Inflammatory macrophage (primary cell): Measurements from ENCODE around the gene RINL.
A peak's percentile ranks its signal among the peaks of the same experiment; 100 is the strongest.

Experiments used
- DNase-seq, 2 donors: peaks; one replicate each; pipeline ENCODE4 v3.0.0-alpha.2; 2020 to 2022

Gene RINL

DNA sequence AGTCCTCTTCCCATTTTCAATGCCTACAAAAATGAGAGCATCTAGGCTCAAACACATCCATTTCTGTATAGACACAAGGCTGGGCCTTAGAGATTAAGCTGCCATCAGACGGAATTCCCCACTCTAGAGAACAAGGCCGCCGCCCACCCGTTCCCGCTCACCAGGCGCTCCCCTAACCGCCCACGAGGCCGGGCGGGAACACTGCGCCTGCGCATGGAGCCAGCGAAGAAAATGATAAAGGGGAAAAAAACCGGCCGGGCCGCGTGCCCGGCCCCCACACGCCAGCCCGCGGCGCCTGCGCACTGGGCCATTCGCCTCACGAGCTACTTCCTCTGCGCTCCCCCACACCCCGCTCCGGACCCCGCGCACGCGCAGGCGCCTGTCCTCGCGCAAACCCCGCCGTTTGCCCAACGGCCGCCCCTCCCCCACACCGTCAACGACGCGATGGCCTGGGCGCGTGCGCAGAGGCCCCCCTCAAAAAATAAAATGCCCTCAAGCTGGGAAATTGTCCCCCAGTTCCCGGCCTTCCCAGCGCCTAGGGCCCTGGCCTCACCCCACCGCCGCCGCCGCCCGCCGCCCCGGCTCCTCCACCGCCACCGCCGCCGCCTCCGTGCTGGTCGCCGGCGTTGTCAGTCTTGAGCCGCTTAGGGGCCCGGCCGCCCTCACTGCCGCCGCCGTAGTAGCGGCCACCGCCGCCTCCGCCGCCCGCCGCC is 28.8 kb downstream of the RINL start:
- peak; percentile 98 to 99 for DNase-seq

DNA sequence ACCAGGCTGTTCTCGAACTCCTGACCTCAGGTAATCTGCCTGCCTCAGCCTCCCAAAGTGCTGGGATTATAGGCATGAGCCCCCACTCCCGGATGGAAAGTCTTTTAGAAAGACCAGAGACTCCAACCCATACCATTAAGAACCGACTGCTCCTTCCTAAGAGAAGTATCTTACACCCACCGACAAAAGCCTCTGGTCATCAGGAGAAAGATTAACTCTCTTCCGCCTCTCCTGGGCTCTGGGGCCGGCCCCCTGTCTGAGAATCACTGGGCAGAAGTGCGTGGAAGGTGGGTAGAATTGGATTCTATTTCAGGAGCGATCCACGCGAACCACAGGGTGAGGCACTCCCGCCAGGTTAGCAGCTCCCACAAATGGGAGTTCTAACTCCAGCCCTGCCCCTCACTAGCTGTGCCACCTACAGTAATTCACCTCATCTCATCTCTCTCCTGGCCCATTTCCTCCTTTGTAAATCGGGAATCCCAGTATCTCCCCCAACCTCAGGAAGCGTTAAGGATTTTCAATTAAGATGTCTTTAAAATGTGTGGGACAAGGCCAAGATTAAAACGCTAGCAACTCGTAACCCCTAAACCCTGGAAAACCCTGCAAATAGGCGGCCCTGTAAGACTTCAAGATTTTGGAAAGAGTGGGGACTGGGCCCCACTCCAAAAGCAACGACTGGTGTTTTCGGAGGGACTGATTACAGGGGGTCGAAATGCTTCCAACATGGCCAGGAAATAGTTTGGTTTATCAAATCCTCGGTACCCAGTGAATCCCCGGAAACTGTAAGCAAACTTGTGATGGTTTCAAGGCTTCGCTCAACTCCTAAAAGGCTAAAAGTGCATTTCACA is 29.6 kb downstream of the RINL start:
- no peak for DNase-seq

DNA sequence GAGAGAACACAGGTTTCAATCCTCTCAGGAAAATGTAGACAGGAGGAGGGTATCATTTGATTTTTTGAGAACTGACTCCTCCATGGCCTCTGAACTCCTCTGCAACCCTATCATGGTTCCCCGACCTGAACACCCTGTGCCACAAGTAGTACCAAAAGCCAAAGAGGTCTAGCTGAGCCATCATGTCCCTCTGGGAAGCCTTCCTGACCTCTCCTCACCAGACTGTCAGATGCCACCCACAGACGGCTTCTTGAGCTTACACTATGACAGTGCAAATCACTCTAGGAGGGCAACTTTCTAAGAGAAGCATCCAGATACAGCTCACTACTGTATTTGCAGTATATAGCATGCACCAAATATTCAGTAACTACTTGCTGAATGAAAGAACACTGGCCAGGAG is 32.0 kb downstream of the RINL start:
- no peak for DNase-seq

DNA sequence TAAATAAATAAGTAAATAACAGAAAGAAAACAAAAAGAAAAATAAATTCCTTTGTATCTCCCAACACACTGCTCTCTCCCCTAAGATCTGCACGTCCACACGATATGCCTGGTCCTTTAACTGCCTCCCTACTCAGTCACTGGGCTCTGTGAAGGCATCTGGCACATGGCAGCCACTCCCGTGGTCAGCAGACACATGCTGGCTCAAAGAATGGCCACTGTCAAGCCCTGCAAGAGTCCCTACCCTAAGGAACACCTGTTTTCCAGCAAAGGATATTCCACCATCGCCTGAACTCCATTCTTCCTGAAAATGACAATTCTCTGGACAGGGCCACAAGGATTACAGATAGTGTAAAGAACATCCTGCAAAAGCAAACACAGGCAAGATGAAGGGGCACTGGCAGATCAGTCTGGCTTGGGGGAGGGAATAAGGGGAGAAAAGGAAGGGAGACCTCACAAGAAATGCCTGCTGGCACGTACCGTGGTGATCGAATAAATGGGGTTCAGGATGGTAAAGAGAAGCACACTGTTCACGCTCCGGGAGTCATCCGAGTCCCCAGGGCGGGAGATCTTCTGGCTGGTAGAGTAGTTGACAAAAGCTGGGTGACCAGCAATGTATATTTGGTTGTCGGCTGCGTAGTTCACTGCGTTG is 32.6 kb downstream of the RINL start:
- no peak for DNase-seq

DNA sequence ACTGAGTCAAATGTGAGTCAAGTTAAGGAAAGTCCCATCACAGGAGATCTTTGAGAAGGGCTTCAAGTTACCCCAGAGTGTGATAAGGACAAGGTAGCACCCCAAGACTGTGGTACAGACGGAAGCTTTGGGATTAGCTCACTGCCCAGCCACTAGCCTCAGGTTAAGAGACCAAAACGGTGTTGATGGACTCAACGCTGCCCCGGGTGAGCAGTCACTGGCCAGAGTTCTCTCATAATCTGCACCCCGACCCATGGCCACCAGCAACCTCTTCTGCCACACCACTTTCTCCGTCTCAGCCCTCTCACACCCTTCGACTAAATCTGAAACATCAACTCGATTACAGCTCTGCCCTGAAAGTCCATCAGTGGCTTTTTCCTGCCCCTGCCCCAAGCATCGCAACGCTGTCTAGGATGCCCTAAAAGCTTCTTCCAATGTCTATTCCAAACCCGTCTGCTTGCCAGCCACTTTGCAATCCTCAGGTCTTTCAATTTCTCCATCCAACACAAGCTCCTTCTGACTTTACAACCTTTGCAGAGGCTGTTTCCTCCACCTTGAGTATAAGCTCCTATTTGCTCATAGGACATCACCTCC is 33.9 kb downstream of the RINL start:
- no peak for DNase-seq

DNA sequence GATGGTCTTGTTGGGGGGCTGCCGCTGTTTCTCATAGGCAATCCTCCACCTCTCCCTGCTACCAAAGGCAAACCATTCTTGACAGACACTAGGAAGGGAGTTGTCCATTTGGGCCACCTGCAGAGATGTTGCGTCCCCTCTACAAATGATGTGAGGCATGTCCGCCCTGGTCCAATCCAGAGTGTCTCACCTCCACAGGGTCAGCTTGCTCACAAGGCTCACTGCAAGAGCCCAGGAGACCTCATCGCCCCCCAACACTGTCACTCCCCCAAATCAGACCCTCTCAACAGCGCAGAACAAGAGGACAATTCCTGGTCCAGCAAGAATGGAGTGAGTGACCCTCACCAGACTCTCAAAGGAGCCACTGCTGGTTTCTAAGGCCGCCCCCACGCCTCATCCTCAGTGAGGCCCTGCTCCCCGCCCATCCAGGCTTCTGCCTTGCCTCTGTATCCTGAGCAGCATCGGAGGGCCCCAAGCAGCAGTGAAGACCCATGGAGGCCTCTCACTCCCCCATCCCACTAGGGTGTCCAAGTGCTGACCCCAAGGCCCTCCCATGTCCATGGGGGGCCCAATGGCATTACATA is 34.8 kb downstream of the RINL start:
- DNase-seq = no peak

DNA sequence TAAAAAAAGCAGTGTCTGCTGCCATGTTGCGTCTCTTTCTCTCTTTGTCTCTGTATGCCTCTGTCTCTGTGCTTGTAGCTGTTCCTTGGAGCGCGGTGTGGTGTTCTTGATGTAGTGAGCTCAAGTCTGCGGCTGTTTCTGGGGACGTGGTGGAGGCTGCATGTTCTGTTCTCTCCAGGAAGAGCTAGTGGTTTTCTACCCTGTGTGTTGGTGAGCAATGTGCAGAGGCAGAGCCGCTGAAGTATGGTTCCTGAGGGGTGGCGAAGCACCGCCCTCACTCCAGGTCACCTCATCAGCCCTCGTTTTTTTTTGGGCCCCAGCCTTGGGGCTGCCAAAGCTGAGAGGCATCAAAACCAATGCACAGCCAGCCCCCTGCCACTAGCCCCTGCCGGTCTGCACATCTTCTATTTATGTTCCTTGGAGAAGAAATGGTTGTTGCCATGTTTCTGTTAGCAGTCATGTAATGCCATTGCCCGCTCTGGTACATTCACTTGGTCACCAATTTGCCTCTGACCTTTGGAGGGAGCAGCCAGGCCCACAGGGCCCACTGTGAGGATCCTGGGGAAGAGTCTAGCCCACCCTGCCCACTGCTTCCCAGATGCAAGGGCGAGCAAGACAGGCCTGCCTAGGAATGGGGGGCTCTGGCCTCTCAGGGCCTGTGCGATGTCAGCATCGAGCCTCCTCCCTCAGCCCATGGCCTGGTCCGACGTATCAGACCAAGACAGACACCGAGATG is 35.5 kb downstream of the RINL start:
- no peak for DNase-seq

DNA sequence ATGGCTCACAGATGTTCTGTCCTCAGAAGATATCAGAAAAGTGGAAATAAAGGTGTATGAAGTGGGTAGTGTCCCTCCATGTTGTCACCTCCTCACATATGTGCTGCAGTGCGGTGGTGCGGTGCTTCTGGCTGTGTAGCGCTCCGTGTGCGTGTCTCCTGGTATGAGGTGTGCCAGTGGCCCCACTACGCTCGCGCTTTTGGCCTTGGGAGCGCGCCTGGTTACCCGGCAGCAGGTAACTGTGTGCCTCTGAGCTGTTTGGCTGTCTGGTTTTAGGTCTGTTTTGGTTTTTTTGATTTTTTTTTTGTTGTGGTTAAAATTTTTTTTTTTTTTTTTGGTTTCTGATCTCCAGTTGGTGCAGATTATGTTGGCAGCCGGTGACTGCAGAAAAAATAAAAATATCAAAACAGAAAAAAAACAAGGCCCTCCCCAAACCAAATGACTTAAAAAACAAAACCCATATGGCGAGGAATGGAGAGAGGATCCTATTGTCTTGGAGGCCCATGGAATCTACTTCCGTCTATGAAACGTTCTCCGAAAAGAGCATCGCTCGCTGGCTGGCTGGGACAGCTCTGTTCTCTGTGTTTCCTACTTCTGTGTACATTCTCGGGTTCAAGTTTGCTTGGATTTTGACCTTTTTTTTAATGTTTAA is 36.2 kb downstream of the RINL start:
- no peak for DNase-seq

DNA sequence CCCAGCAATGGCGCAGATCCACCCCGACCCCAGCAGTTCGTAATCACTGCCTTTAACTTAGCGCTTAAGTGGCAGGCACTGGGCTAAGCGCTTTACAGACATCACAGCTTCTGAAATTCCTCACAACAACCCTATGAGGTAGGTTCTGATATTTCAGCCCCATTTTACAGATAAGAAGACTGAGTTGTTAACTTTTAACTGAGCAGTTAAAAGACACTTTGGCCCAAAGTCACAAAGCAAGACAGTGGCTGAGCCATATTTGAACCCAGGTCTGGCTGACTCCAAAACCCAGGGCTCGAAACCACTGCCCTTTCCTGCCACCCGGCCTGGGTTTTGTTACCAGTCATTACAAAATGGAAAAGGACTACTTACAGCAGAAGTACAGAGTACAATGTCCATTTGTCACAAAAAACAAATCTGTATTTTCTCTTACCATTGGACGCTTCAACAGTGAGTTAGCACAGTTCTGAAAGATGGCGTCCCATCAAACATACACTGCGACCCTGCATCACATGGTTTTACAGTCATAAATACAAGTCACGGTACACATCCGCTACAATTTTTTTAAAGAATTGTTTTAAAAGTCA is 36.8 kb downstream of the RINL start:
- DNase-seq = no peak

DNA sequence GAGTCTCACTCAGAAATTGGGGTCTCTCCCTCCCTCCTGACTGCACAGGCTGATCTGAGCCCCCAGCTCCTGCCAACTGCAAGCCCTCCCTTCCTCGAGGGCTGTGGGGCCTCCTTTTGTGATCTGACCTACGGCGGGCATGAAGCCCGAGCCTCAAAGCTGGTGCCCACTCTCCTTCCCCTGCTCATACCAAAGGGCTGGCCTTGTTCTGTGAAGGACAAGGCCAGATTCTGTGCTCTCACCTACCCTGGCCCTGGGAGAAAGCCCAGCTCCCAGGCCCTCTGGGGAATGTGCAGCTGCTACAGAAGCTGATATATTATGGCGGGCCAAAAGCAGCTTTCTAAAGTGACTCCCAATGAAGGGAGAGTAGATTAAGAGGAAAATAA is 37.5 kb downstream of the RINL start:
- DNase-seq = no peak

DNA sequence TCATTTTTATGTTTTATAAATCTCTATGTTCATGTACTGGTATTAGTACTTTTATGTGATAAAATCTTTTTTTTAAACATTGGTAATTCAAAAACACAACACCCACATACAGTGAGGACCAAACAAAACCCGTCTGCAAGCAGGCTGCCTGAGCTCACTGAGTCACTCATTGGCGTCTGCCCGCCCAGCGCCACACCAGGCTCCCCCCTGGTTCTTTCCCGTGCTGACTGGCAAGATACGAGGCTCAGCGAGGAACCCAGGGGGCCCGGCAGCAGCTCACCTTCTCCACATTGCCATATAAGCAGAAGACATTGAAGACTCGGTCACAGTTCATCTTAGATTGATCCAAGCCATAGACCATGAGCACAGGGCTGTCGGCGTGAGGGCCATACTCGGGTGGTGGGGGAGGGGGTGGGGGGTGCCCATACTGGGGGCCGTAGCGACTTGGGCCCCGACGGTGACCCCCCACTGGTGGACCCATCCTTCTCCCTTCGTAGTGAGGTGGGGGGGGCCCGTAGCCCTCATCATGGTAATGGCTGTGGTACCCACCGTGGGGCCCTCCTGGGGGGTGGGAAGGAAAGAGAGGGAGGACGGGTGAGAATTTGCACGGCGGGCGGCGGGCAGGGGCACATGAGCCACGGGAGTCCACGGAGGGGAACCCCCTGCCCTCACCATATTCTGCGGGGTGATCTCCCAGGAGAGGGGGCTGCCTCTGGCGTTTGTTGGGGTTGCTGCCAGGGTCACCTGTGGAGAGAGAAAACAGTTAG is 38.1 kb downstream of the RINL start:
- no peak for DNase-seq

DNA sequence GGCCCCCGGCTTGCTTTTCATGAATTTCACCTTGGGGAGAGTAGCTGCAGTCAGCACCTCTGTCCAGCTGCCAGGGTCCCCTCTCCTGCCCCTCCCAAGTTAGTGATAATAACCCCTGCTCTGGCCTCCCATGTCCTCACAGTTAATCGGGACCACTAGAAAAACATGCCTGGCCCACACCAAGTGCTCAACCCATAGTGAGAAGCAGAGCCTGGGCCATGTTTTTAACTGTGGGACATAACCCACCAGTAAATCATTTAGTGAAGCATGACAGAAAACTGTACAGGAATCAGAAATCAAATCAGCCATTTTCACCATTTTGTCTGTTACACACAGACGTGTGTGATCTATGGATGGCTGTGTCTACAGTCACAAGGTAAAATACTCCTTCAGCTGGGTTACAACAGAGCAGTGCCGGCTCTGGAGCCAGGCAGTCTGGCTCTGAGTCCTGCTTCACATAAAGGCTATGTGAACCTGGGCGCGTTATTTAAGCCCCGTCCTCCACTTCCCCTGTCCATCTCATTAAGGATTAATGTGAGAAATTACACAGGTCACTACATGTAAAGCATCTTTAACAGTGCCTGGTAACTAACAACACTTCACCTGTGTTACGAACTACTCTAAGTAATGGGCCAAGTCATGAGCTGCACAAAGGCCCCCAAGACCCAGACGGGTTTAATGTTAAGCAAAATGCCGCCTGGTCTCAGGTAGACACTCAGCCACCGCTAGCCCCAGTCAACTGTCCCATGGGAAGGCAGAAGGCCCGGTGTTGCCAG is 38.9 kb downstream of the RINL start:
- no peak for DNase-seq

DNA sequence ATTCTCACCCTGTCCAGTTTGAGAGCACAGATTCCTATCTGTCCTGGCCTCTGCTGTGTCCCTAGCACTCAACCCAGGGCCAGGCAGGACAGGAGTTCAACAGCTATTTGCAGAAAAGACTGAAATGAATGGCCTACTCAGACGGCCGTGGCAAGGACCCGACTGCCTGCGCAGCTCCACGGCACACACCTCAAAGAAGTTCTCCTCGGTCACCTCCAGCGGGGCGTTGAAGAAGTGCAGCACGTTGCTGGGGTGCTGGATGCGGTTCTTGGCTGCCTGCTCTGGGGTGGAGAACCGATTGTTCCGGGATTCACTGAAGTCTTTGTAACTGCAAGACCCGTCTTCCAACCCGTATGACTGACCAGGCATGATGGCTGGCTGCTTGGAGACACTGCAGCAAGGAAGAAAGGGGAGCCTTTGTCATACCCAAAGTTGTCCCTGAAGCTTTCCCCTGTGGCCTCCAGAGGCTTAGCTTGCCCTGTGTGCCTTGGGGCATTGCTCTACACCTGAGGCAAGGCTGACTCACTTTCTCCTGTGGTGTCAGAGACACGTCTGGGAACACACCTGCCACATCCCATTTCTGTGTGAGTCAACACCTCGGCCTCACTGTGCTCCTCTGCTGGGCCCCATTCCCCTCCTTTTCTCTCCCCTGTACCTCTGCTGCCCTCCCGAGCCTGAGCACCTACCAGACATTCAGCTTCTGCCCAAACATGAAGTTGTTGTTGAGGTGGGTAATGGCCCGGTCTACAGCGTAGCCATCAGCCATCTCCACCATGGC is 39.7 kb downstream of the RINL start:
- no peak for DNase-seq

DNA sequence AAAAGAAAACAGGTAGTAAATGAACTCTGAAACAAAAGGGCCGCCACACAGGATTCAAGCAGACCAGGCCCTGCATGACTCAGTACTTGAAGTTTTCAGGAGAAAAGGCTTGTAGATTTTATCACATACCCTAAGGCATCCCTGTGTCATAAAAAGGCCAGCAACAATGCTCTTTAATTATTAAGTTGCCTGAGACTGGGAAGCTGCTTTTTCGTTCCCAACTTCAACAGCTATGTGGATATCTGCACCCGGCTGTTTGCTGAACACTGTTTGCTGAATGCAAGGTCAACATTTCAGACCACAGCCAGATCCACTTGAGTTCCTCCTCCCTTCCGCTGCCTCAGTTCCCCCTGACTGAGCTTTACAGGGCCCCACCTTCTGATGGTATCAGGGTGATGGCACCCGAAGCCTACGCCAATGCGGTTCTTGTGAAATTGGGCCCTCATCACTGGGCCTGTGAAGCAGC is 40.4 kb downstream of the RINL start:
- DNase-seq = no peak

DNA sequence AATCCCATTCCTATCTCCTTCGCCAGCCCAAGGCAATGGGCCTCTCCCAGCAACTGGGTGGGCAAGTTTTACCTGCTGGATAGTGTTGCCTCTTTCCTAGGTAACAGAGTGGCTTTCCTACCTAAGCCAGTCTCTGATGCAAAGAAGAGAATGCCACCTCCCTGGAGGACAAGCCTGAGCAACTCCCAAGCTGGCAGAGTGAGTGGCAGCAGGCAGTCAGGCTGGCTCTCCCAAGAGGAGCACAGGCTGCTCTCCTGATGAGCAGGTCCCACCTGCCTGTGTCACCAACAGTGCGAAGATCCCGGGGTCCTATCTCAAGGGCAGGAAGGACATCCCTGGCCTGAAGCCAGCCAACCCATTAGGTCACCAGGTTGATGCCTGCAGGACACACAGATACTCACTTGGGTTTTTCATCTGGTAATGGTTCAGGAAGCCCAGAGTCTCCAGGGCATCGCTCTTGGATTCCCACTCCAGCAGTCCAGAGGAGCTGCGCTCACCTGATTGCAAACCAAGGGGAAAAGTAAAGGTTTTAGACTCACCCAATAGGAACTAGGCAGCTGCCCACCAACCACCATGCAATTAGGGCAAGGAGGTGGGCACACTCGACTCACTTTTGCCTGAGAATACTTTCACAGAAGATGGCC is 41.0 kb downstream of the RINL start:
- DNase-seq = no peak

DNA sequence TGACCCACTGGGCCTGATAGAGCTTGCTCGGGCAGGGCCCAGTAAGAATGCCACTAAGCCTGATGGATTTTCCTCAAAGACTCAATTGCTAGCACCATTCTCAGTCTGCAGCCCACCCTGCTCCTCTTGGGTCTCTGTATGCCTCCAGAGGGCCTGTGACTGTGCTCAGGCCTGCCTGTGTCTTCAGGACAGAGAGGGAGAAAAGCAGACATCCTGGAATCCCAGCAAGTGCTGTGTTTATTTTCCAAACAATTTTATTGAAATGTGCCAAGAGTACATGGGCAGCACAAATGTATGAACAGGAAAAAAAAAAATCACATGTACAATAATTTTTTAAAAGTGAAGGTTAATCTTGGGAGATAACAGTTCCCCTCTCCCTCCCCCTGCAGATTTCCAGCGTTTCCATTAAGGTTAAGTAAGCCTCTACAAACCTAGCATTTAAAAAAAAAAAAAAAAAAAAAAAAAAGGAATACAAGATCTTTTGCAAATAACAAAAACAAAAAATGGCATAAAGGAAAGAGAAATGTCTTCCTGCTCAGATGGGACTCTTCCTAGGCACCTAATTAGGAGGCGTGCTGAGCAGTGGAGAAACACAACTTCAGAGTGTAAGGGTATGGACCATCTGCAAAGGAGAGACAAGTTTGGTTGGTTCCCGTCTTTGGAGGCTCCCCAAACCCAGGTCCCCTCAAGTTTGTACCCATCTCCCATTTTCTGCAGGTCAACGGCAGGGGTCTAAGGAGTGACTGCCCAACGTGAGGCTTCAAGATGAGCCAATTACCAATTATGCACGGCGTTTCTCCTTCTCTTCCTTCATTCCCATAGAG is 41.7 kb downstream of the RINL start:
- no peak for DNase-seq

DNA sequence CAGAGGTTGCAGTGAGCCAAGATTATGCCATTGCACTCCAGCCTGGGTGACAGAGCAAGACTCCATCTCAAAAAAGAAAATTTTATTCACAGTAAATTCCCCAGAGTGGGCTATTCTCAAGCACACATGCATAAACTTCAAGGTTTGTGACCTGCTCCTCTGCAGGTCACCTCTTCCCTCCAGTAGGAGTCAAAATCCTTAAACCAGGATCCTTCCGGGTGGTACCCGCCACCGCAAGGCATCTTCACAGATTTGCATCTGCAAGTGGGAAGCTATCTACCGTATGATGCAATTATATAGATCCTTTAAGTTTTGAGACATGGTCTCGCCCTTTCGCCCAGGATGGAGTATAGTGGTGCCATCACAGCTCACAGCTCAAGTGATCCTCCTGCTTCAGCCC is 43.5 kb downstream of the RINL start:
- no peak for DNase-seq
